GM23338 (cell line): ENCODE data around the gene SSTR5. TPM values are rescaled to one million over a fixed set of nuclear protein-coding genes. Genes with fewer than 3 reads are reported as not detected.

ENCODE experiments used
- ATAC-seq: fragments of 200-7000 bp; cut with Tn5 transposase; 3 replicates; pipeline ENCODE4 v1.9.1; 2020
- DNase-seq: peaks from one replicate; pipeline ENCODE4 v3.0.0-alpha.2; 2015; ENCODE audit warnings: low spot score
- H2AFZ ChIP-seq: fragments of 200-600 bp; sonication (generic); 2 replicates; pipeline ENCODE4 v1.8.0; 2016; ENCODE audit warnings: antibody characterized with exemption, mild to moderate bottlenecking, moderate library complexity
- H3F3A ChIP-seq: fragments of 200-600 bp; sonication (generic); replicated peaks from 2 replicates; pipeline ENCODE4 v1.8.0; 2017; ENCODE audit warnings: antibody characterized with exemption, mixed run types, low read depth
- H3K27ac ChIP-seq: fragments of 200-600 bp; sonication (generic); 2 replicates; pipeline ENCODE4 v1.6.1; 2016; ENCODE audit warnings: low read depth
- H3K27me3 ChIP-seq: fragments of 200-600 bp; sonication (generic); 2 replicates; pipeline ENCODE4 v1.8.0; 2016; ENCODE audit warnings: mild to moderate bottlenecking, mixed run types, moderate library complexity; ENCODE audit not compliant: insufficient read depth
- H3K36me3 ChIP-seq: fragments of 200-600 bp; sonication (generic); 2 replicates; pipeline ENCODE4 v1.8.0; 2016; ENCODE audit warnings: mild to moderate bottlenecking; ENCODE audit not compliant: insufficient read depth
- H3K4me1 ChIP-seq: fragments of 200-600 bp; sonication (generic); 2 replicates; pipeline ENCODE4 v1.8.0; 2016; ENCODE audit warnings: mild to moderate bottlenecking, moderate library complexity; ENCODE audit not compliant: insufficient read depth
- H3K4me2 ChIP-seq: fragments of 200-600 bp; sonication (generic); 2 replicates; pipeline ENCODE4 v1.7.1; 2017; ENCODE audit warnings: mixed run types
- H3K4me3 ChIP-seq: fragments of 200-600 bp; sonication (generic); 2 replicates; pipeline ENCODE4 v1.6.1; 2016; ENCODE audit warnings: mixed run types
- H3K79me2 ChIP-seq: fragments of 200-600 bp; sonication (generic); replicated peaks from 2 replicates; pipeline ENCODE4 v1.8.0; 2017; ENCODE audit warnings: mild to moderate bottlenecking; ENCODE audit not compliant: insufficient read depth
- H3K9me2 ChIP-seq: fragments of 200-600 bp; sonication (generic); 2 replicates; pipeline ENCODE4 v1.8.0; 2017; ENCODE audit not compliant: insufficient read depth
- H4K20me1 ChIP-seq: fragments of 200-600 bp; sonication (generic); replicated peaks from 2 replicates; pipeline ENCODE4 v1.8.0; 2017; ENCODE audit warnings: mild to moderate bottlenecking; ENCODE audit not compliant: insufficient read depth
- H3K27ac Mint-ChIP-seq: 2 replicates; pipeline ENCODE4 v1.8.0; 2020; ENCODE audit warnings: inconsistent platforms, mild to moderate bottlenecking, moderate library complexity, mixed read lengths
- H3K27me3 Mint-ChIP-seq: 3 replicates; pipeline ENCODE4 v1.8.0; 2022; ENCODE audit warnings: low read depth, mild to moderate bottlenecking, moderate library complexity, mixed read lengths, inconsistent platforms; ENCODE audit not compliant: insufficient read depth, poor library complexity
- H3K36me3 Mint-ChIP-seq: 3 replicates; pipeline ENCODE4 v1.8.0; 2021; ENCODE audit warnings: low read depth, mild to moderate bottlenecking, inconsistent platforms, moderate library complexity, mixed read lengths
- H3K4me1 Mint-ChIP-seq: 3 replicates; pipeline ENCODE4 v1.8.0; 2020; ENCODE audit warnings: mild to moderate bottlenecking, inconsistent platforms, mixed read lengths
- H3K4me3 Mint-ChIP-seq: 3 replicates; pipeline ENCODE4 v1.8.0; 2021; ENCODE audit warnings: moderate library complexity, mild to moderate bottlenecking, inconsistent platforms, mixed read lengths
- H3K9me3 Mint-ChIP-seq: 3 replicates; pipeline ENCODE4 v1.8.0; 2020; ENCODE audit warnings: moderate library complexity, mild to moderate bottlenecking, inconsistent platforms, mixed read lengths
- CTCF ChIP-seq, 2 experiments: fragments of 200-600 bp in 1 of 2; sonication (generic) in 1 of 2; conservative IDR thresholded peaks; 2 replicates each; pipeline versions ENCODE4 v1.5.1 to v1.6.1; 2016 to 2017; ENCODE audit warnings: antibody characterized with exemption in 2 of 2, low read depth in 2 of 2, mild to moderate bottlenecking in 2 of 2, moderate library complexity in 1 of 2
- NANOG ChIP-seq: IDR thresholded peaks from 2 replicates; pipeline ENCODE4 v1.6.1; 2016; ENCODE audit warnings: antibody characterized with exemption, borderline replicate concordance
- ZNF462 ChIP-seq: fragments of 250-450 bp; sonication (Bioruptor Pico); IDR thresholded peaks from 2 replicates; pipeline ENCODE4 v1.5.0; 2020; ENCODE audit warnings: mild to moderate bottlenecking, moderate library complexity
- polyA plus RNA-seq: library from polyadenylated mRNA; unstranded; fragments of >200 nt; fragmentation: Nextera tagmentation; extraction: Ambion mirVana; gene quantifications from 2 replicates; pipeline ENCODE4 v1.2.1, GENCODE V29; 2016
- total RNA-seq: library from RNA; depleted of rRNA; stranded (reverse); fragments of >200 nt; shearing (Covaris generic); gene quantifications from 2 replicates; pipeline ENCODE4 v1.2.3, GENCODE V29; 2014

SSTR5 gene
- total and polyA plus RNA-seq, 2 experiments from 2014 or later: 0.60 to 1.0 TPM

GRCh38 chr16:1127101-1127500, 54.6 kb downstream of the SSTR5 start:
- Mint-ChIP-seq H3K9me3 (no peaks in the 10 kb centered on the region), H3K27ac (no peak overlapping the region), H3K27me3 (peaks cover 2% of the 10 kb centered on the region), H3K4me3 (no peak overlapping the region), H3K36me3 (no peaks in the 10 kb centered on the region), H3K4me1 (no peaks in the 10 kb centered on the region)
- no peak for DNase-seq
- H3K4me2 ChIP-seq: no peak overlapping the region
- no peaks in the 10 kb centered on the region for H4K20me1 ChIP-seq
- H3K4me1 ChIP-seq: no peaks in the 10 kb centered on the region
- no peaks in the 10 kb centered on the region for H3K79me2 ChIP-seq
- H2AFZ ChIP-seq: no peak overlapping the region
- no peaks in the 10 kb centered on the region for H3K36me3 ChIP-seq
- no peaks in the 10 kb centered on the region for H3F3A ChIP-seq
- no peaks in the 10 kb centered on the region for H3K27me3 ChIP-seq
- no peak overlapping the region for H3K4me3 ChIP-seq
- no peak overlapping the region for H3K27ac ChIP-seq
- H3K9me2 ChIP-seq: no peaks in the 10 kb centered on the region
- no peak for TF ChIP-seq CTCF (conservative IDR thresholded peaks at IDR 0.05; ENCODE audit: low read depth in 2 of 2)
- TF ChIP-seq NANOG: no peak
- TF ChIP-seq ZNF462 (CRISPR knock-in tag): no peak
- ATAC-seq: no peak
